ENCODE measurements around the gene EPHA10.

Gene EPHA10

GRCh38 chr1:37703061-37703460 is 61.9 kb downstream of the EPHA10 start:
- Histone ChIP-seq H3K79me2 (no peaks in the 10 kb centered on the region), H3K4me3 (ENCODE audit: low read depth, low read length) (no peak overlapping the region), H3K9me3 (ENCODE audit: control insufficient read depth, low read length) (no peaks in the 10 kb centered on the region), H3K9ac (no peak overlapping the region), H3K4me2 (ENCODE audit: low read length) (no peak overlapping the region), H3K36me3 (ENCODE audit: control insufficient read depth, insufficient read depth, low read length) (no peaks in the 10 kb centered on the region), H3K4me1 (no peaks in the 10 kb centered on the region), H2AFZ (no peak overlapping the region), H3K27me3 (ENCODE audit: control insufficient read depth, insufficient read depth, low read length) (no peaks in the 10 kb centered on the region), H3K27ac (no peak overlapping the region)
- TF ChIP-seq CTCF (IDR thresholded peaks at IDR 0.05), result no peak

GRCh38 chr1:37701051-37701450 is 63.9 kb downstream of the EPHA10 start:
- H3K4me3 ChIP-seq (ENCODE audit: low read depth, low read length), result no peak overlapping the region
- no peak overlapping the region for H3K9ac ChIP-seq
- no peak overlapping the region for H3K4me2 ChIP-seq (ENCODE audit: low read length)
- no peaks in the 10 kb centered on the region for H3K79me2 ChIP-seq
- H3K36me3 ChIP-seq (ENCODE audit: control insufficient read depth, insufficient read depth, low read length), result no peaks in the 10 kb centered on the region
- H3K9me3 ChIP-seq (ENCODE audit: control insufficient read depth, low read length), result no peaks in the 10 kb centered on the region
- no peak overlapping the region for H3K27ac ChIP-seq
- no peaks in the 10 kb centered on the region for H3K27me3 ChIP-seq (ENCODE audit: control insufficient read depth, insufficient read depth, low read length)
- TF ChIP-seq CTCF (IDR thresholded peaks at IDR 0.05), result no peak
- H2AFZ ChIP-seq, result no peak overlapping the region
- no peaks in the 10 kb centered on the region for H3K4me1 ChIP-seq

- no peak overlapping the region for H3K27ac ChIP-seq
- no peaks in the 10 kb centered on the region for H3K79me2 ChIP-seq
- H3K9me3 ChIP-seq (ENCODE audit: control insufficient read depth, low read length), result no peaks in the 10 kb centered on the region
- no peaks in the 10 kb centered on the region for H3K36me3 ChIP-seq (ENCODE audit: control insufficient read depth, insufficient read depth, low read length)
- no peaks in the 10 kb centered on the region for H3K27me3 ChIP-seq (ENCODE audit: control insufficient read depth, insufficient read depth, low read length)
- H3K4me2 ChIP-seq (ENCODE audit: low read length), result no peak overlapping the region
- no peak overlapping the region for H3K9ac ChIP-seq
- H3K4me1 ChIP-seq, result no peaks in the 10 kb centered on the region
- no peak overlapping the region for H3K4me3 ChIP-seq (ENCODE audit: low read depth, low read length)
- TF ChIP-seq CTCF (IDR thresholded peaks at IDR 0.05), result no peak
- H2AFZ ChIP-seq, result no peak overlapping the region
Observed at GRCh38 chr1:37699147-37699546, 65.8 kb downstream of the EPHA10 start.

GRCh38 chr1:37697737-37698136 is 67.2 kb downstream of the EPHA10 start:
- no peak overlapping the region for H2AFZ ChIP-seq
- H3K4me3 ChIP-seq (ENCODE audit: low read depth, low read length), result no peak overlapping the region
- no peak for TF ChIP-seq CTCF (IDR thresholded peaks at IDR 0.05)
- H3K27me3 ChIP-seq (ENCODE audit: control insufficient read depth, insufficient read depth, low read length), result no peaks in the 10 kb centered on the region
- H3K4me1 ChIP-seq, result no peaks in the 10 kb centered on the region
- no peak overlapping the region for H3K27ac ChIP-seq
- no peak overlapping the region for H3K9ac ChIP-seq
- H3K79me2 ChIP-seq, result no peaks in the 10 kb centered on the region
- no peaks in the 10 kb centered on the region for H3K9me3 ChIP-seq (ENCODE audit: control insufficient read depth, low read length)
- no peak overlapping the region for H3K4me2 ChIP-seq (ENCODE audit: low read length)
- H3K36me3 ChIP-seq (ENCODE audit: control insufficient read depth, insufficient read depth, low read length), result no peaks in the 10 kb centered on the region

- H3K4me1 ChIP-seq, result no peaks in the 10 kb centered on the region
- no peak overlapping the region for H3K4me3 ChIP-seq (ENCODE audit: low read depth, low read length)
- H3K36me3 ChIP-seq (ENCODE audit: control insufficient read depth, insufficient read depth, low read length), result no peaks in the 10 kb centered on the region
- no peaks in the 10 kb centered on the region for H3K27me3 ChIP-seq (ENCODE audit: control insufficient read depth, insufficient read depth, low read length)
- TF ChIP-seq CTCF (IDR thresholded peaks at IDR 0.05), result no peak
- no peak overlapping the region for H3K9ac ChIP-seq
- no peak overlapping the region for H2AFZ ChIP-seq
- no peaks in the 10 kb centered on the region for H3K79me2 ChIP-seq
- H3K9me3 ChIP-seq (ENCODE audit: control insufficient read depth, low read length), result no peaks in the 10 kb centered on the region
- no peak overlapping the region for H3K4me2 ChIP-seq (ENCODE audit: low read length)
- no peak overlapping the region for H3K27ac ChIP-seq
Observed at GRCh38 chr1:37697090-37697489, 67.8 kb downstream of the EPHA10 start.

Data from parathyroid adenoma (tissue), 2 donors.